Activated CD4-positive, alpha-beta T cell treated with anti-CD3 and anti-CD28 coated beads, Interleukin-2, amount 10 ng/mL, durations not matched to agents 7 days and 5 days (primary cell): ENCODE data around the gene ICA1. TPM values are rescaled to one million over a fixed set of nuclear protein-coding genes. Genes with fewer than 3 reads are reported as not detected.

Experiments used
- CTCF ChIA-PET: fragments of 350-600 bp; sonication (Branson Sonifier 250); formaldehyde crosslinking; loops from one replicate; lab custom pipeline; 2021; ENCODE audit warnings: antibody characterized with exemption; lab: Charles Lee
- POLR2A ChIA-PET: fragments of 350-600 bp; sonication (Branson Sonifier 250); formaldehyde crosslinking; loops from one replicate; lab custom pipeline; 2021; ENCODE audit warnings: antibody characterized with exemption; lab: Charles Lee
- DNase-seq: peaks from one replicate; pipeline ENCODE4 v3.0.0-alpha.2; 2020
- H3K27ac Mint-ChIP-seq: one replicate; pipeline ENCODE4 v1.8.0; 2021; ENCODE audit warnings: mild to moderate bottlenecking, moderate library complexity, mixed read lengths
- H3K27me3 Mint-ChIP-seq: one replicate; pipeline ENCODE4 v1.8.0; 2021; ENCODE audit warnings: mixed read lengths
- H3K36me3 Mint-ChIP-seq: one replicate; pipeline ENCODE4 v1.8.0; 2021; ENCODE audit warnings: low read depth, mixed read lengths
- H3K4me1 Mint-ChIP-seq: one replicate; pipeline ENCODE4 v1.8.0; 2021; ENCODE audit warnings: mixed read lengths
- H3K4me3 Mint-ChIP-seq: one replicate; pipeline ENCODE4 v1.8.0; 2021; ENCODE audit warnings: mild to moderate bottlenecking, moderate library complexity, mixed read lengths
- H3K9me3 Mint-ChIP-seq: one replicate; pipeline ENCODE4 v1.8.0; 2021; ENCODE audit warnings: mixed read lengths
- total RNA-seq, 2 experiments: library from RNA; stranded (reverse); gene quantifications; one replicate each; pipeline ENCODE4 v1.2.3, GENCODE V29; 2021

ICA1 gene
- total RNA-seq, 2 experiments from 2014 or later, result 0.89 to 1.5 TPM

GRCh38 chr7:8215648-8216333 lies 46.2 kb downstream of the ICA1 start:
- Mint-ChIP-seq H3K27me3 (no peaks in the 10 kb centered on the region), H3K9me3 (no peaks in the 10 kb centered on the region), H3K4me3 (no peak overlapping the region), H3K27ac (no peak overlapping the region), H3K36me3 (no peaks in the 10 kb centered on the region), H3K4me1 (peaks cover 5% of the 10 kb centered on the region)
- CTCF ChIA-PET, result interaction anchor here (0.6 to 2.5 kb wide), 8 partner anchors 9 to 521 kb away, joined by 3 to 9 read pairs (median 3); no protein-coding TSS in a partner anchor
- POLR2A ChIA-PET, result no interaction called here
- DNase-seq, result no peak

DNA sequence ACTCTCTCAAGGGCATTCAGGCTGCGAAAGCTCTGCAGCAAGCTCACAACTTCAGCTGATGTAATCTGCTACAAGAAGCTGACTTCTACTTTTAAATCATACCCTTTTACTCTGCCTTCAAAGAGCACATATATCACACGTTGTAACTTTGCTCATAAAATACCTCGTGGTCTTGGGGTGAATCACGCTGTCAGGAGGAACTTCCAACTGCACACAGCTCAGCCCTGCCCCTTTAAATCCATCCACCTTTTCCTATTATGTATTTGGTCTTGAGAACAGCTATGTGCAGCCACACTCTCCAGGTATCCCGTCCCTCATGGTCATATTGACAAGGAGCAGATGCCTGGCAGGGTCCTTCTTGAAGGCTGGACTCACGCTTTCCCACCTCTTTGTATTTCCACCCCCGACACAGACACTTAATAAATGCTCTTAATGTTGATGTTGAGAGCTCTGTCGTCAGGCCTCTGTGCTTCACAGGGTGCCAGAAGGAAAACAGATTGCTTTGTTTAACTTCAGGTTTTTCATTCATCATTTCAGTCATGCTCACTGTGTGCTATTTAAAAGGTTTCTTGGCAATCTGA lies 47.6 kb downstream of the ICA1 start:
- POLR2A ChIA-PET, result no interaction called here
- H3K9me3 Mint-ChIP-seq, result no peaks in the 10 kb centered on the region
- H3K27ac Mint-ChIP-seq, result no peak overlapping the region

DNA sequence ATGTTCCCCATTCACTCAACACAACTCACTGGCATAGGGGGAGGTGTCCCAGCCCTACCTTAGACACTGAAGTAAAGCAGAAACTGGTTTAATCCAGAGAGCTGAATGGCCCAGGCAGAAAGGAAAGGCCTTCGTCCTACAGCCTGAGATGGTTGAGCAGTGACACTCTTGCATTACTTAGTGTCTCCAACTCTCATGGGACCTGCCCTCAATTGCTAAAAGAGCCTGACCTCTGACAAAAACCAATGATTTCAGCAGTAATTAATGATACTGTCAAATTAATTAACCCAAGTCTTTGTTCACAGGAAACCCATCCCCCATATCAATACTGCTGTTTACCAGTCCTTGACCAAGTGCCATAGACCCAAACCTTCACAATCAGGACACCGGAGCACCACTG lies 48.6 kb downstream of the ICA1 start:
- no peak for DNase-seq
- Mint-ChIP-seq H3K36me3 (no peaks in the 10 kb centered on the region), H3K4me1 (peaks cover 5% of the 10 kb centered on the region), H3K27me3 (peaks cover 2% of the 10 kb centered on the region), H3K4me3 (no peak overlapping the region), H3K9me3 (no peaks in the 10 kb centered on the region), H3K27ac (no peak overlapping the region)
- ChIA-PET POLR2A (no interaction called here), CTCF (interaction anchor here (1.6 kb wide), 1 partner anchor 13 kb away, joined by 4 read pairs; no protein-coding TSS in a partner anchor)

More for the DNA sequence above, 47.6 kb downstream of the ICA1 start:
- Mint-ChIP-seq H3K4me1 (peaks cover 5% of the 10 kb centered on the region), H3K36me3 (no peaks in the 10 kb centered on the region), H3K4me3 (no peak overlapping the region), H3K27me3 (no peaks in the 10 kb centered on the region)
- CTCF ChIA-PET, result interaction anchor here (0.6 to 2.5 kb wide), 5 partner anchors 9 to 1694 kb away, joined by 3 to 9 read pairs (median 4); no protein-coding TSS in a partner anchor
- no peak for DNase-seq

- Mint-ChIP-seq H3K4me3 (no peak overlapping the region), H3K9me3 (no peaks in the 10 kb centered on the region), H3K27ac (no peak overlapping the region), H3K27me3 (peaks cover 4% of the 10 kb centered on the region), H3K36me3 (no peaks in the 10 kb centered on the region), H3K4me1 (peaks cover 5% of the 10 kb centered on the region)
- ChIA-PET CTCF (interaction anchor here (0.6 to 1.5 kb wide), 3 partner anchors 22 to 421 kb away, joined by 3 to 4 read pairs (median 3); no protein-coding TSS in a partner anchor), POLR2A (no interaction called here)
- DNase-seq, result no peak
Measured at GRCh38 chr7:8212638-8213037, 49.3 kb downstream of the ICA1 start.

DNA sequence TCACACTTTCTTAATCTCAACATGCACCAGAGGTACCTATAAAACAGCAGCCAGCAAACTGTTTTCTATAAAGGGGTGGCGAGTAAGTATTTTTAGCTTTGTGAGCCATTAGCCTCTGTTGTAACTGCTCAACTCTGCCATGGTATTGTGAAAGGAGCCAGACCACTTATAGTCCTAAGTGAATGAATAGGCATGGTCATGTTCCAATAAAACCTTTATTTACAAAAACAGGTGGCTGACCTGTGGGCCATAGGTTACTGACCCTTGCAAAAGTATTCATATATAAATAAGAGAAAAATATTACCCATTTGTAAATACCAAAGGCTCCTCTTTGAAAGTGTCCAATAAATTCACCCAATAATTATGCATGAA lies 50.3 kb downstream of the ICA1 start:
- Mint-ChIP-seq H3K27me3 (peaks cover 10% of the 10 kb centered on the region), H3K27ac (no peak overlapping the region), H3K36me3 (no peaks in the 10 kb centered on the region), H3K4me1 (no peaks in the 10 kb centered on the region), H3K4me3 (no peak overlapping the region), H3K9me3 (no peaks in the 10 kb centered on the region)
- DNase-seq, result no peak
- ChIA-PET POLR2A (no interaction called here), CTCF (interaction anchor here (1.5 kb wide), 1 partner anchor 21 kb away, joined by 4 read pairs; no protein-coding TSS in a partner anchor)

DNA sequence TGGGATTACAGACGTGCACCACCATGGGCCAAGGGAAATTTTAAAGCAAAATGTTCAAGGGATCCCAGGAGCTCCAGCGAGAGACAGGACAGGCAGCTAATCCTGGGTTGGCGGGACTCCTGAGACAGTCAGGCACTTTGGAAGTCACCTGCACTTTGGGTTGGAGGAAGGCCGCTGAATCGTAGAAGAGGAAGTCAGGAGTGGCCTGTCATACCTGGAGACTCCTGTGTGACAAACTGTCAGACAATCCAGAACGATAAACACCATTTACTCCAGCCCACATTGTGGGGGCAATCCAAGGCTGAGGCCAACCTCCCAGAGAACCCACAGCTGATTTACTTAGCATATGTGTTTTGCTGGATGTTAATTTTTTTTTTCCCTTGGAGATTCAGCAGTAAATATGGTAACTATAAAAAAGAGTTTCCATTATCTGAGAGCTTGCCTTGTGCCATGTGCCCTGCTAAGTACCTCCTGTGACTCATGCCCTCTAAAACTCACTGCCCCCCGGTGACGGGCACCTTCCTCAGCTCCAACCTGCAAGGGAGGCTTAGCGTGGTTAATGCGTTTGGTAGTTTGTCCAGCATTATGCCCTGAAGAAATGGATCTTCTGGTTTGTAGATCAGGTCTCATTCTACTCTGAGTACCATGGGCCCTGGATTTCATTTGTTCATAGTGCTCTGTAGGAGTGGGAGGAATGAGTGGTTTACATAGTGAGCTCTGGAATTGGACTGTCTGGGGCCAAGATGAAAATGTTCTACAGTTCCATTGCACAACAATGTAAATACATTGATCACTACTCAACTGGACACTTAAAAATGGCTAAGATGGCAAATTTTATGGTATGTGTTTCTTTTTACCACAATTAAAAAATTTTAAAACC lies 50.9 kb downstream of the ICA1 start:
- Mint-ChIP-seq H3K27me3 (peaks cover 13% of the 10 kb centered on the region), H3K9me3 (no peaks in the 10 kb centered on the region), H3K27ac (no peak overlapping the region), H3K4me1 (no peaks in the 10 kb centered on the region), H3K4me3 (no peak overlapping the region), H3K36me3 (no peaks in the 10 kb centered on the region)
- DNase-seq, result no peak
- ChIA-PET CTCF (interaction anchor here (1.5 kb wide), 1 partner anchor 21 kb away, joined by 4 read pairs; no protein-coding TSS in a partner anchor), POLR2A (no interaction called here)

- Mint-ChIP-seq H3K4me3 (no peak overlapping the region), H3K9me3 (no peaks in the 10 kb centered on the region), H3K4me1 (no peaks in the 10 kb centered on the region), H3K27me3 (peaks cover 20% of the 10 kb centered on the region), H3K27ac (no peak overlapping the region), H3K36me3 (no peaks in the 10 kb centered on the region)
- POLR2A ChIA-PET, result no interaction called here
- CTCF ChIA-PET, result no interaction called here
- DNase-seq, result no peak
Measured at GRCh38 chr7:8209353-8209752, 52.6 kb downstream of the ICA1 start.

DNA sequence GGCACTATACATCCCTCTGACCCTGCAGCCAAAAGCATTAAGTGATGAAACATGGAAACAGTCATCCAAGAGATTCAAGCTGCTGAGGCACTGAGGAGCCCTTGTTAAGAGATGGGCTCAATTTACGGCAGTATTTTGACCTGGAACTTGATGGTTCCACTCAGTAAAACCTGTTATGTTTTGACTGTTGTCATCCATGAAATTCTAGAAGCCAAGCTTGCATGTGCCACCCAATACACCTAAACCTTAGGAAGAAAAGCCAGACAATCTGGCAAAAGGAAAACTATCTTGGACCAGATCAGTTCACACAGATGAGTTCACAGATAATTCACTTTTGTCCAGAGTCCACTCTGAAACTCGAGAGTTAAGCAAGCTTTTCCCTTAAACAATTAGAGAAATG lies 53.2 kb downstream of the ICA1 start:
- CTCF ChIA-PET, result interaction anchor here (1.3 kb wide), 1 partner anchor 528 kb away, joined by 3 read pairs; no protein-coding TSS in a partner anchor

DNA sequence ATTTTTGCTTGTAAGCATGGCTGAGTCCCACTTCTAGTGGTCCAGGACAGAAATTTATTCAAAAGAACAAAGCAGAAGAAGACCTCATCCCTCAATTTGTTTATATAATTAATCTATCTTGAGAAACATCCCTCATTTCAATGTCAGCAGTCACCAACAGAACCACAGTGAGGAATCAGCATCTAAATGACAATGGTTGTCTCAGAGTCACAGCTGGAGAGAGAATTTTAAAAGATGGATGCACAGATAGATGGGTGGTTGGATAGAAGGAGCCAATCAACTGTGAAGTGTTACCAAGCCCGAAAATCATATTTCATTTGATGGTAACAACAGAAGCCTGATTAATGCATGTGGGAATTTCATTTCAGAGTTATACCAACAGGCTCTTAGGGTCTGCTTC lies 55.0 kb downstream of the ICA1 start:
- Mint-ChIP-seq H3K27ac (no peak overlapping the region), H3K4me3 (no peak overlapping the region), H3K36me3 (no peaks in the 10 kb centered on the region), H3K27me3 (peaks cover 24% of the 10 kb centered on the region), H3K4me1 (peaks cover 3% of the 10 kb centered on the region), H3K9me3 (no peaks in the 10 kb centered on the region)
- ChIA-PET POLR2A (no interaction called here), CTCF (interaction anchor here (0.6 to 0.8 kb wide), 2 partner anchors 17 to 20 kb away, joined by 3 read pairs; no protein-coding TSS in a partner anchor)
- no peak for DNase-seq

More for the DNA sequence above, 53.2 kb downstream of the ICA1 start:
- Mint-ChIP-seq H3K27ac (no peak overlapping the region), H3K4me3 (no peak overlapping the region), H3K4me1 (no peaks in the 10 kb centered on the region), H3K27me3 (peaks cover 21% of the 10 kb centered on the region), H3K9me3 (no peaks in the 10 kb centered on the region), H3K36me3 (no peaks in the 10 kb centered on the region)
- no peak for DNase-seq
- POLR2A ChIA-PET, result no interaction called here

GRCh38 chr7:8205537-8205936 lies 56.4 kb downstream of the ICA1 start:
- Mint-ChIP-seq H3K27me3 (peaks cover 24% of the 10 kb centered on the region), H3K4me1 (peaks cover 8% of the 10 kb centered on the region), H3K9me3 (no peaks in the 10 kb centered on the region), H3K36me3 (no peaks in the 10 kb centered on the region), H3K27ac (no peak overlapping the region), H3K4me3 (no peak overlapping the region)
- POLR2A ChIA-PET, result no interaction called here
- DNase-seq, result no peak
- CTCF ChIA-PET, result interaction anchor here (1.0 to 2.5 kb wide), 2 partner anchors 10 to 16 kb away, joined by 3 to 9 read pairs; no protein-coding TSS in a partner anchor

DNA sequence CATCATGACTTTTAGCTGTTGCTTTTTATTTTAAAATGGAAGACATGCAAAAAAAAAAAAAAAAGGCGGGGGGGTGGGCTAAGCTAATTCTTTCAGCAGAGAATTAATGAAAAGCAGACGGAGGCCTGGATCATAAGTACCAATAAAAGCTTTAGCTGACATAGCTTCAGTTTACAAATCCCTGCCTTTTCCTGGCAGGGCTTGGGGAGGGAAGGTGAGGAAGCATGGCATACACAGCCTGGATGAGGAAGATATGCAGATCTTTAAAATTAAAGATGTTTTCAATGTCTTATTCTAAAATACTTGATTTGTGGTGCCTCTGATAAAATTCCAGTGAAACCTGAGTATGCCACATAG lies 57.0 kb downstream of the ICA1 start:
- POLR2A ChIA-PET, result no interaction called here
- no peaks in the 10 kb centered on the region for H3K9me3 Mint-ChIP-seq

GRCh38 chr7:8204339-8205030 lies 57.5 kb downstream of the ICA1 start:
- H3K27ac Mint-ChIP-seq, result no peak overlapping the region
- CTCF ChIA-PET, result interaction anchor here (1.0 to 2.5 kb wide), 2 partner anchors 11 to 15 kb away, joined by 3 to 9 read pairs; no protein-coding TSS in a partner anchor
- DNase-seq, result no peak
- H3K27me3 Mint-ChIP-seq, result peaks cover 29% of the 10 kb centered on the region
- peaks cover 2% of the 10 kb centered on the region for H3K36me3 Mint-ChIP-seq
- H3K4me3 Mint-ChIP-seq, result no peak overlapping the region
- peaks cover 2% of the 10 kb centered on the region for H3K9me3 Mint-ChIP-seq
- POLR2A ChIA-PET, result no interaction called here
- peaks cover 14% of the 10 kb centered on the region for H3K4me1 Mint-ChIP-seq

More for the DNA sequence above, 57.0 kb downstream of the ICA1 start:
- no peak for DNase-seq
- H3K4me1 Mint-ChIP-seq, result peaks cover 12% of the 10 kb centered on the region
- no peak overlapping the region for H3K4me3 Mint-ChIP-seq
- CTCF ChIA-PET, result interaction anchor here (1.0 to 2.5 kb wide), 2 partner anchors 10 to 15 kb away, joined by 3 to 9 read pairs; no protein-coding TSS in a partner anchor
- peaks cover 27% of the 10 kb centered on the region for H3K27me3 Mint-ChIP-seq
- no peak overlapping the region for H3K27ac Mint-ChIP-seq
- no peaks in the 10 kb centered on the region for H3K36me3 Mint-ChIP-seq
